ENCODE data around the gene SLC9A5. TPM values are rescaled to one million over a fixed set of nuclear protein-coding genes. Genes with fewer than 3 reads are reported as not detected.

SLC9A5 gene
- total and polyA plus RNA-seq, 9 of the 15 experiments (the other 6 are each of a cell fraction or from before 2014, with no cell fraction given) = 0.06 to 3.1 (median 1.2) TPM

GRCh38 chr16:67283826-67284555 lies 35.2 kb downstream of the SLC9A5 start:
- ChIA-PET CTCF (ENCODE audit: low intra/inter-chr PET ratio) (no interaction called here), POLR2A (interaction anchor here (0.8 to 1.9 kb wide), 4 partner anchors 10 to 500 kb away, joined by 3 to 10 read pairs (median 3); no protein-coding TSS in a partner anchor)

More at GRCh38 chr16:67283826-67284555, 35.2 kb downstream of the SLC9A5 start:
- no peak overlapping the region for H3K4me2 ChIP-seq (ENCODE audit: insufficient read depth, low read length)
- FAIRE-seq = no peak
- BruUV-seq (replicated peaks) = no TSS peak
- no peaks in the 10 kb centered on the region for H3K27me3 ChIP-seq (ENCODE audit: control insufficient read depth in 2 of 2, insufficient read depth in 2 of 2, low read length in 2 of 2)
- no peak overlapping the region for H2AFZ ChIP-seq (ENCODE audit: low read depth, low read length)
- no peak overlapping the region for H3K27ac ChIP-seq (ENCODE audit: extremely low read depth, low read depth, low read length)
- no peak overlapping the region for H3K4me3 ChIP-seq
- no peaks in the 10 kb centered on the region for H4K20me1 ChIP-seq (replicated peaks; ENCODE audit: control insufficient read depth, insufficient read depth, low read length)
- in situ Hi-C loops (cut with MboI) = no loop called here
- H3K36me3 ChIP-seq (ENCODE audit: control insufficient read depth, insufficient read depth, low read length) = peaks cover 26% of the 10 kb centered on the region; the same call in 2 of the 3 replicates
- H3K9me3 ChIP-seq (replicated peaks; ENCODE audit: control insufficient read depth, insufficient read depth, low read depth, low read length) = no peaks in the 10 kb centered on the region
- ATAC-seq = no peak
- intact Hi-C loops (cut with micrococcal nuclease) = no loop called here
- peaks cover 7 to 34% of the 10 kb centered on the region in 2 experiments; a peak in 3 of 5 replicates for H3K4me1 ChIP-seq (replicated peaks in 1 of 2; ENCODE audit: control insufficient read depth in 2 of 2, insufficient read depth in 2 of 2, low read length in 2 of 2)
- no peak for DNase-seq (ENCODE audit: extremely low read depth in 1 of 4, low spot score in 3 of 4)
- 0 out of 4 replicates have a peak overlapping the region, but pooled peaks of 1 of the 2 experiments have one; percentile 3 for H3K9ac ChIP-seq (ENCODE audit: insufficient read depth in 1 of 2, low read depth in 2 of 2, low read length in 2 of 2)
- no peak for TF ChIP-seq TRIM25 (IDR thresholded peaks at IDR 0.05; ENCODE audit: borderline replicate concordance)
- no peak for TF ChIP-seq NCOA1 (IDR thresholded peaks at IDR 0.05; ENCODE audit: low read depth)
- TF ChIP-seq ZNF57 (CRISPR knock-in tag; IDR thresholded peaks at IDR 0.05) = no peak
- H3K79me2 ChIP-seq (ENCODE audit: control insufficient read depth, insufficient read depth, low read length) = peaks cover 11% of the 10 kb centered on the region; the same call in 2 of the 3 replicates
- H3K9me1 ChIP-seq (ENCODE audit: control insufficient read depth, insufficient read depth, low read length) = peaks cover 3% of the 10 kb centered on the region
- WGBS (ENCODE audit: insufficient coverage, low coverage, missing lambda C conversion rate) = 85% methylated on average over 17 of the region's 21 CpGs

Measured in K562 (cell line).